ENCODE measurements around the gene SBF1.

SBF1 gene

DNA sequence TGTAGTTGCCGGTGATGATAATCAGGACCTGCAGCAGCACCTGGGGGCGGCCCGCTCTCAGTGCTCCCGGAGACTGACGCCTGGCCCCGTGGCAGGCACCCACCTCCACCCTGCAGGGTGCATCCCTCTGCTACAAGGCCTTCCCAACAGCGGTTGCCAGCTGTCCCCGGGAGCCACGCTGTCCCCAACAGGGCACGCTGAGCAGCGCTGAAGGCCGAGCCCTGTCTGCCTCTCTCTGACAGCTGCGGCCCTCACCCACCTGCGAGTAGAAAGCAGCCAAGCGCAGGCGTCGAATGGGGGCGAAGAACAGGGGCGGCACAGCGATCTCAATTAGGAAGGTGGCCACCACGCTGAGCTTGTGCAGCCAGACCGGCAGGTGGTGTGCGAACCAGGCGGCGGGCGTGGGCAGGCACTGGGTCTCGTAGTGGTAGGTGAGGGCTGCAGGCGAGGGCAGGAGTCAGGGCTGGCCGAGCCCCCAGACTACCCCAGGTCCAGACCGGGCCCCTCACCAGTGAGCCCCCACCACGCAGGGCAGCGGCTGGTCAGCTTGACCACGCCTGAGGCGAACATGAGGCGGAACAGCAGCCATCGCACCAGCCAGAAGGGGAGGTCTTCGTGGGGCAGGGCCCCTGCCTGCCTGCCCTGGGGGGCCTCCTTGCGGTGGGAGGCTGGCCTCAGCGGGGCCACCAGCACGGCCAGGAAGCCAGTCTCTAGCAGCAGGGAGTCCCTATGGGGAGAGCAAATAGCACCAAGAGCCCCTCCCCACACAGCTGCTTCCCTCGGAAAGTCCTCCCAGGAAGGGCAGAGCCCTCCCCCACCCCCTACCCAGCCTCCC lies 31.2 kb upstream of the SBF1 start:
- DNase-seq: no peak

DNA sequence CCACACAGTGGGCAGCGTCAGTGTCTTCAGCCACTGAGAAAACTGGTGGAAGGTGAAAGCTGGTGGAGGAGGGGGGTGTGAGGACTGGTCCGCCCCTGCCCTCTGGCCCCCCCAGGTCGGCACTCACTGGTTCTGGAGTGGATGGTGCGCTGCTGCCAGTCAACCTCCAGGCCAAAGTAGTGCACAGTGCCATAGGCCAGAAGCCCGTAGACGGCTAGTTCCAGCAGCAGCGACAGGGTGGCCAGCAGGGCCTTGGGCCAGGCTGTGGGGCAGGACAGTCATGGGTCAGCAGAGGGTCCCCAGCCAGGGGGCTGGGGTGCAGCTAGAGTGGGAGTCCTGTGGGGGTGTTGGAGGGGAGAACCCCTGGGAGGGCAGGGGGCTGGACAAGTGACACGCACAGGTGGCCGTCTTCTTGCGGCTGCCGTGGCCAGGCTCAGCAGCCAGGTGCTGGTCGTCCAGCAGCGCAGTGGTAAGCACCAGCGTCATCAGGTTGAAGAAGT lies 30.5 kb upstream of the SBF1 start:
- DNase-seq: no peak

GRCh38 chr22:50504369-50505211 lies 29.8 kb upstream of the SBF1 start:
- DNase-seq: no peak

- DNase-seq: no peak
Observed at GRCh38 chr22:50503475-50504145, 28.8 kb upstream of the SBF1 start.

GRCh38 chr22:50502628-50503474 lies 28.0 kb upstream of the SBF1 start:
- DNase-seq: no peak

DNA sequence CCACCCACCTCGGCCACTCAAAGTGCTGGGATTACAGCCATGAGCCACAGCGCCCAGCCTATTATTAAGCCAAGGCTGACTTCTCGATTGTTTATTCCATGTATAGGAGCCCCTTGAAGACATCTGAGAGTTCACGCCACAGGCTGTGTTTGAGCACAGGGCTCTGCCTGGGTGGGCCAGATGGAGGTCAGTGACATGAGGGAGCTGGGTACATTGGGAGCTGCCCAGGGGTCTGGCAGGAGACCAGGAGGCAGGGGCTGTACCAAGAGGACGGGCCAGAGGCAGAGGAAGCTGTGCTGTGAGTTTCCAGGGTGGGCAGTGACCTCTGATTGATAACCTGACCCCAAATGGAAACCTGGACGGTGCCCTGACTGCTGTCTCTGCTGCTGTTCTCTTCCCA lies 27.3 kb upstream of the SBF1 start:
- DNase-seq: no peak

DNA sequence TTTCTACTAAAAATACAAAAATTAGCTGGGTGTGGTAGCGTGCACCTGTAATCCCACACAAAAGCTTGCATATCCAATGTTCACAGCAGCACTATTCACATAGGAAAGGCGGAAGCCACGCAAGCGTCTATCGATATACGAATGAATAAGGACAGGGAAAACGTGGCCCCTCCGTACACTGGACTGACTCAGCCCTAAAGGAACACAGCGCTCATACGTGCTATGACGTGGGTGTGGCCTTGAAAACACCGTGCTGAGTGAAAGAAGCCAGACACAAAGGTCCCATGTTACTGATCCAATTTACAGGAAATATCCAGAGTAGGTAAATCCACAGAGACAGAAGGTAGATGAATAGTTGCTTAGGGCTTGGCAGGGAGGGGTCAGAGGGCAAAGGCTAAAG lies 25.6 kb upstream of the SBF1 start:
- no peak for DNase-seq

DNA sequence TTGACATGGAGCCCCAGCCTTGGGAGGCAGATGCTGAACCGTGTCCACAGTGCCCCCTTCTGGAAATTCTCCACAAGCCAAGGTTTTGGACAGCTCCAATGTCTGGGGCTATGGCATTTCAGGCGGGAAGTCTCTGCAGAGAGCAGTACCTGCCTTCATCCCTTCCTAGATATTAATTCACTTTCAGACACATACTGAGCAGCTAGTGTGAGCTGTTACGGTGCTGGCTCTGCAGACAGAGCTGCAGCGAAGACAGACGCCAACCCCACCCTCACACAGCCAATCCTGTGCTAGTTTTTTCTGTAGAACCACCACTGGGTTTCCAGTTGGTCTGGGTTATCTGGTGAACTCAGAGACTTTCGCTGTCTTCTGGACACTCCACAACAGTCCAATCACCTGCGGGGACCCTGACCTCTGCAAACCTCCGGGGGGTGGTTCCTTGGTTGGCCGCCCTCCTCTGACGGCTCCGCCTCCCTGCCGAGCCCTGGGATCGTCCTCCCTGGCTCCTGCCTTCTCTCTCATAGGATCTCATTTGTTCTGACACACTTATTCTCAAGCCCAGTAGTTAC lies 23.6 kb upstream of the SBF1 start:
- DNase-seq: peak; percentile 75

- no peak for DNase-seq
Observed at GRCh38 chr22:50497093-50497492, 22.3 kb upstream of the SBF1 start.

DNA sequence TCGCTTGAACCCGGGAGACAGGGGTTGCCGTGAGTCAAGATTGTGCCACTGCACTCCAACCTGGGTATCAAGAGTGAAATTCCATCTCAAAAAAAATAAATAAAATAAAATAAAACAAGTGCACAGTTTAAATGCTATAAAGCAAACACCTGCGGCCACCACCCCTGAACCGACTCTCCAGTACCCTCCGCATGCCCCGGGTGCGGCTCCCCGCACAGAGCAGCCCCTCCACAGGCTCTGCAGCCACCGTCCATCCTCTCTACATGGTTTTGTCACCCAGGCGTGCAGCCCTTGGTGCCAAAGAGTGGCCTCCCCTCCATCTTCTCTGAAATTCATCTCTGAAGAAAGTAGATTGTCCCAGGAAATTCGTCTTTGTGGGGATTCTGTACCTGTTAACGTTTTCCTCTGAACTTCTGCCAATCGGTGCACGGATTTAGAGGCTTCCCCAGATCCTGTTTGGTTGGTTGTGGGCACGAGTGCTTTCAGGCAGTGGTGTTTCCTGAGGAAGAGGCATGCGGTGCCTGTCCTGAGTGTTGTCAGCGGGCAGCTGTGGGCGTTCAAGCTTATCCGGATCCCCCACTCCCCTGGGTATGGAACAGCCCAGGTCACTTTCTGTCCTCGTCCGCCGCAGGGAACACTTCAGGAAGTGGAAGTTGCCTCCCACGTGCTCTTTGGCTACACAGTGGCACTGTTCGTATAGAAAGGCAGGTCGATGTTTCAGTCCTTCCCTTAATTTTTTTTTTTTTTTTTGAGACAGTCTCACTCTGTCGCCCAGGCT lies 15.9 kb upstream of the SBF1 start:
- peak; percentile 16 for DNase-seq

DNA sequence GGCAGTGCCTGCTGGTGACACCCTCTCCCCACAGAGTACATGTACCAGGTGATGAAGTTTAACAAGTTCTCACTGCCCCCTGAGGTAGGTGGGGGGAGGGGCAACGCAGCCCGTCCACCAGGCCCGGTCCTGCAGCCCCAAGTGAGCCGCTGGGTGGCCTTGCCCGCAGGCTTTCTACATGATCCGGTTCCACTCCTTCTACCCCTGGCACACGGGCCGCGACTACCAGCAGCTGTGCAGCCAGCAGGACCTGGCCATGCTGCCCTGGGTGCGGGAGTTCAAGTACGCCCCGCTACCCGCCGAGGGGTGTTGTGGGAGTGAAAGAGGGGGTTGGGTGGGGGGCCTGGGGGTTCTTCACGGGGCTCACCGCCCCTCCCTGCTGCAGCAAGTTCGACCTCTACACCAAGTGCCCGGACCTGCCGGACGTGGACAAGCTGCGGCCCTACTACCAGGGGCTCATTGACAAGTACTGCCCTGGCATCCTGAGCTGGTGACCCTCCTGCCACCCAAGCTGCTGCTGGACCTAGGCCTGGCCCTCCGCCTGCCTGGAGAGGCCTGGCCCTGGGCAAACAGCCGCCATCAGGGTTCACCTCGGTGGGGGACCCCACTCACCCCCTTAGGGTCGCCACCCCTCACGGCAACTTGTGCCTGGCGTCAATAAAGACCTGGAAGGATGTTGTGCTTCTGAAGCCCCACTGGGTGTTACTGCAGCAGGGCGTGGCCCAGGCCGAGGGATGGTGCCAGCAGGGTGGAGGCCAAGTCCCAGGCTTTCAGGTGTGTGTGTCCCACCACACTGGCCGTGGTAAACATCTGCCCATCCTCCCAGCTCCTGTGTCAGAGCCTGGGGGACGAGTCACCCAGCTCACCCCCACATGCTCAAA lies 14.8 kb upstream of the SBF1 start:
- DNase-seq: no peak

DNA sequence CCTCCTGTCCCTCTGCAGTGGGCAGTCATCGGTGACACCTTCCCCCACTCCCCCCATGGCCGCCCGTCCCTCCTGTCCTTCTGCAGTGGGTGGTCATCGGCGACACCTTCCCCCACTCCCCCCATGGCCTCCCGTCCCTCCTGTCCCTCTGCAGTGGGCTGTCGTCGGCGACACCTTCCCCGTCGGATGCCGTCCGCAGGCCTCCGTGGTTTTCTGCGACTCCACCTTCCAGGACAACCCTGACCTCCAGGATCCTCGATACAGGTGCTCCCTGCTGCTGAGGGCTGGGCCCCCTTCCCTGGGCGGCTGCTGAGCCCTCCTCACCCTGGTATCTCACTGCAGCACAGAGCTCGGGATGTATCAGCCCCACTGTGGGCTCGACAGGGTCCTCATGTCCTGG lies 14.1 kb upstream of the SBF1 start:
- DNase-seq: no peak

DNA sequence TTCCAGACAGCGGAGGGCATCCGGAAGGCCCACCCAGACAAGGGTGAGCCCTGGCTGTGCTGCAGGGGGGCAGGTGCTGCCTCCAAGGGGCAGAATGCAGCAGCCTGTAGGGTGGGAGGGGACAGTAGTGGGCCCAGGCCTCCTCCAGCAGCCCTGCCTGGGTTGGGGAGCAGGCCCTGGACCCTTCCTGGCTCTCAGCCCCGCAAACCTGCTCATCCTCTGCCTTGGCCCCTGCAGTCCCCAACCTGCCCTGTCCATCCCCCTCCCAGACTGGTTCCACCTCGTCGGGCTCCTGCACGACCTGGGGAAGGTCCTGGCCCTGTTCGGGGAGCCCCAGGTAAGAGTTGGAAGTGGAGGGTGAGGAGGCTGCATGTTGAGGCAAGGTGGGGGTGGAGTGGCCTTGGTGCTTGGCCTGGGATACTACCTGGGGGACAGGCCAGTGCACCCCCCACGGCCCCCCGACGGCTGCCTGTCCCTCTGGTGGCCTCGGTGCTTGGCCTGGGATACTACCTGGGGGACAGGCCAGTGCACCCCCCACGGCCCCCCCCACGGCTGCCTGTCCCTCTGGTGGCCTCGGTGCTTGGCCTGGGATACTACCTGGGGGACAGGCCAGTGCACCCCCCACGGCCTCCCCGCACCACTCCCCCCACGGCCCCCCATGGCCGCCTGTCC lies 13.3 kb upstream of the SBF1 start:
- no peak for DNase-seq

DNA sequence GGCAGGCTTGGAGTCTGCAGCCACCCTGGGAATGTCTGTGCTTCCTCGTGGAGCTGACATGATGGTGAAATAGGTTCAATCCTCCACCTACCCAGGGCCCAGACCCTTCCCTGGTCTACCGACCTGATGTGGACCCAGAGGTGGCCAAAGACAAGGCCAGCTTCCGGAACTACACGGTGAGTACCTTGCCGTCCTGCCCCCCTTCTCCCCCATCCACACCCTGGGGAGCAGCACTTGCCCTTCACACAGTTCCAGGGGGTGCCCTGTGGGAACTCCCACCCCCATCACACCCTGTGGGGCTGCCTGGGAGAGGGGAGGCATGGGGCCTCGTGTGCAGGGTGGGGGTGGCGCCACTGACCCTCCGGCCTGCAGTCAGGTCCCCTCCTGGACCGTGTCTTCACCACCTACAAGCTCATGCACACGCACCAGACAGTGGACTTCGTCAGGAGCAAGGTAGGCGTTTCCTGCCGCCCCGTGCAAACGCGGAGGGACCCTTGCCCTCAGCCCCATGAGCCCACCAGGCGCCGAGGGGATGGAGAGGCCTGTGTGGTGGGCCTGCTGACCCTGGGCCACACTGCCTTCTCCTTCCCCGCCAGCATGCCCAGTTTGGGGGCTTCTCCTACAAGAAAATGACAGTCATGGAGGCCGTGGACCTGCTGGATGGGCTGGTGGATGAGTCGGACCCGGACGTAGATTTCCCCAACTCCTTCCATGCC lies 12.6 kb upstream of the SBF1 start:
- no peak for DNase-seq

- DNase-seq: no peak
Observed at GRCh38 chr22:50486561-50487289, 11.9 kb upstream of the SBF1 start, which contains the start of gene MIOX. TSS of gene MIOX (plus strand) at chr22:50486859. CDS start at chr22:50486898, 39 bp downstream.

- DNase-seq: no peak
Observed at GRCh38 chr22:50485221-50486131, 10.6 kb upstream of the SBF1 start.

Data from DMS153 (cell line).